SU-DHL-6 (cell line): ENCODE data around the gene MASP1.

Source experiments
- H2AFZ ChIP-seq: fragments of 200-600 bp; sonication (generic); 2 replicates; pipeline ENCODE4 v1.6.1; 2014; ENCODE audit warnings: low read depth, mild to moderate bottlenecking, moderate library complexity, mixed read lengths, antibody characterized with exemption, low read length; ENCODE audit not compliant: severe bottlenecking
- H3F3A ChIP-seq: fragments of 200-600 bp; shearing (Covaris generic); 2 replicates; pipeline ENCODE4 v1.6.0; 2016; ENCODE audit warnings: antibody characterized with exemption, mild to moderate bottlenecking; ENCODE audit not compliant: insufficient read depth
- H3K27ac ChIP-seq: fragments of 200-600 bp; sonication (generic); 2 replicates; pipeline ENCODE4 v1.5.1; 2016; ENCODE audit warnings: low read depth, mild to moderate bottlenecking, low read length, moderate library complexity, mixed read lengths
- H3K27me3 ChIP-seq: fragments of 200-600 bp; sonication (generic), shearing (Covaris generic); 2 replicates; pipeline ENCODE4 v1.6.0; 2014; ENCODE audit warnings: mild to moderate bottlenecking, low read length
- H3K36me3 ChIP-seq: fragments of 200-600 bp; sonication (generic); 2 replicates; pipeline ENCODE4 v1.6.1; 2014; ENCODE audit warnings: mild to moderate bottlenecking, low read length, mixed read lengths
- H3K4me2 ChIP-seq: fragments of 300-600, 200-600 bp; shearing (Covaris generic), sonication (generic); 2 replicates; pipeline ENCODE4 v1.6.0; 2014; ENCODE audit warnings: low read length, low read depth, mild to moderate bottlenecking; ENCODE audit not compliant: poor library complexity, severe bottlenecking
- H3K4me3 ChIP-seq: fragments of 200-600 bp; sonication (generic); 2 replicates; pipeline ENCODE4 v1.5.1; 2014; ENCODE audit warnings: antibody characterized with exemption, low read length, mild to moderate bottlenecking, mixed read lengths; ENCODE audit not compliant: insufficient read depth, poor library complexity, severe bottlenecking
- H3K79me2 ChIP-seq: fragments of 200-600 bp; sonication (generic); 2 replicates; pipeline ENCODE4 v1.6.1; 2014; ENCODE audit warnings: mild to moderate bottlenecking, low read length, moderate library complexity; ENCODE audit not compliant: insufficient read depth
- H3K9ac ChIP-seq: fragments of 200-600 bp; sonication (generic); 2 replicates; pipeline ENCODE4 v1.7.0; 2014; ENCODE audit warnings: mild to moderate bottlenecking, low read length
- H3K9me2 ChIP-seq: fragments of 200-600 bp; sonication (generic); replicated peaks from 2 replicates; pipeline ENCODE4 v1.6.1; 2014; ENCODE audit warnings: low read length; ENCODE audit not compliant: insufficient read depth
- H3K9me3 ChIP-seq: fragments of 200-600 bp; sonication (generic); 2 replicates; pipeline ENCODE4 v1.6.1; 2014; ENCODE audit warnings: low read length, mixed read lengths; ENCODE audit not compliant: insufficient read depth
- H4K20me1 ChIP-seq: fragments of 200-600 bp; sonication (generic); 2 replicates; pipeline ENCODE4 v1.6.1; 2014; ENCODE audit warnings: low read depth, mild to moderate bottlenecking, antibody characterized with exemption, low read length, moderate library complexity, mixed read lengths
- CTCF ChIP-seq: fragments of 200-600 bp; sonication (generic); IDR thresholded peaks from one replicate; pipeline ENCODE4 v1.5.1; 2017; ENCODE audit warnings: antibody characterized with exemption, mild to moderate bottlenecking, low read length, moderate library complexity; ENCODE audit not compliant: insufficient read depth, poor library complexity, severe bottlenecking
- EZH2phosphoT487 ChIP-seq: fragments of 200-600 bp; sonication (generic), shearing (Covaris generic); conservative IDR thresholded peaks from 2 replicates; pipeline ENCODE4 v1.6.1; 2018; ENCODE audit warnings: mild to moderate bottlenecking, antibody characterized with exemption, low read length, moderate library complexity, mixed read lengths

MASP1 gene

GRCh38 chr3:187255314-187255713, 36.2 kb downstream of the MASP1 start:
- Histone ChIP-seq H3K4me2 (no peak overlapping the region), H4K20me1 (no peaks in the 10 kb centered on the region), H3K9me3 (no peaks in the 10 kb centered on the region), H3K36me3 (no peaks in the 10 kb centered on the region), H2AFZ (no peak overlapping the region), H3K4me3 (no peak overlapping the region), H3F3A (no peaks in the 10 kb centered on the region), H3K9me2 (no peaks in the 10 kb centered on the region), H3K79me2 (no peaks in the 10 kb centered on the region), H3K27me3 (no peaks in the 10 kb centered on the region), H3K9ac (no peak overlapping the region), H3K27ac (no peak overlapping the region)
- no peak for TF ChIP-seq EZH2phosphoT487
- TF ChIP-seq CTCF: no peak

GRCh38 chr3:187252311-187252710, 39.2 kb downstream of the MASP1 start:
- no peak overlapping the region for H3K27ac ChIP-seq
- H3F3A ChIP-seq: no peaks in the 10 kb centered on the region
- no peak overlapping the region for H3K4me2 ChIP-seq
- TF ChIP-seq EZH2phosphoT487: no peak
- TF ChIP-seq CTCF: no peak
- no peaks in the 10 kb centered on the region for H3K9me2 ChIP-seq
- H4K20me1 ChIP-seq: no peaks in the 10 kb centered on the region
- no peak overlapping the region for H2AFZ ChIP-seq
- no peaks in the 10 kb centered on the region for H3K27me3 ChIP-seq
- H3K36me3 ChIP-seq: no peaks in the 10 kb centered on the region
- no peaks in the 10 kb centered on the region for H3K79me2 ChIP-seq
- H3K4me3 ChIP-seq: no peak overlapping the region
- H3K9me3 ChIP-seq: no peaks in the 10 kb centered on the region
- H3K9ac ChIP-seq: no peak overlapping the region

- H3K36me3 ChIP-seq: no peaks in the 10 kb centered on the region
- H4K20me1 ChIP-seq: no peaks in the 10 kb centered on the region
- H3K4me3 ChIP-seq: no peak overlapping the region
- no peak overlapping the region for H3K4me2 ChIP-seq
- no peaks in the 10 kb centered on the region for H3F3A ChIP-seq
- no peak for TF ChIP-seq EZH2phosphoT487
- no peak for TF ChIP-seq CTCF
- H3K27ac ChIP-seq: no peak overlapping the region
- H3K9ac ChIP-seq: no peak overlapping the region
- H3K27me3 ChIP-seq: peaks cover 3% of the 10 kb centered on the region; the same call in 1 of the 2 replicates
- H2AFZ ChIP-seq: no peak overlapping the region
- no peaks in the 10 kb centered on the region for H3K9me3 ChIP-seq
- H3K9me2 ChIP-seq: no peaks in the 10 kb centered on the region
- no peaks in the 10 kb centered on the region for H3K79me2 ChIP-seq
Measured at GRCh38 chr3:187251599-187251998, 39.9 kb downstream of the MASP1 start.

- Histone ChIP-seq H3K27me3 (peaks cover 3% of the 10 kb centered on the region; the same call in 1 of the 2 replicates), H2AFZ (no peak overlapping the region), H3K36me3 (no peaks in the 10 kb centered on the region), H3K9me3 (no peaks in the 10 kb centered on the region), H3F3A (no peaks in the 10 kb centered on the region), H3K27ac (no peak overlapping the region), H4K20me1 (no peaks in the 10 kb centered on the region), H3K9me2 (no peaks in the 10 kb centered on the region), H3K4me2 (no peak overlapping the region), H3K79me2 (no peaks in the 10 kb centered on the region), H3K9ac (no peak overlapping the region), H3K4me3 (no peak overlapping the region)
- TF ChIP-seq EZH2phosphoT487: no peak
- TF ChIP-seq CTCF: no peak
Measured at GRCh38 chr3:187247398-187247797, 44.1 kb downstream of the MASP1 start.
